CD14-positive monocyte (primary cell): ENCODE measurements around the gene MAPK7. TPM values are rescaled to one million over a fixed set of nuclear protein-coding genes. Genes with fewer than 3 reads are reported as not detected.
A peak's percentile ranks its signal among the peaks of the same experiment; 100 is the strongest.

Experiments used
- DNase-seq, 3 donors: peaks; one replicate each; pipeline ENCODE4 v3.0.0-alpha.2; 2011 to 2022
- H2AFZ ChIP-seq: 2 replicates; pipeline ENCODE4 v1.6.0; 2012; ENCODE audit warnings: mild to moderate bottlenecking, low read depth, low read length, inconsistent platforms; ENCODE audit not compliant: insufficient read depth, poor library complexity, severe bottlenecking
- H3K27ac ChIP-seq, 2 donors: 1 replicate in 1 of 2; 2 replicates in 1 of 2; pipeline ENCODE4 v1.5.1; 2012 to 2013; ENCODE audit warnings: low read length in 2 of 2, control low read depth in 1 of 2, inconsistent platforms in 1 of 2, low read depth in 1 of 2, mild to moderate bottlenecking in 1 of 2
- H3K27me3 ChIP-seq, 2 donors: one replicate each; pipeline versions ENCODE4 v1.6.0 to v1.6.1; 2011 to 2013; ENCODE audit warnings: low read length in 2 of 2; ENCODE audit not compliant: control insufficient read depth in 2 of 2, insufficient read depth in 2 of 2
- H3K36me3 ChIP-seq, 2 donors: replicated peaks in 1 of 2; 1 replicate in 1 of 2; 2 replicates in 1 of 2; pipeline versions ENCODE4 v1.5.1 to v1.6.1; 2012 to 2013; ENCODE audit warnings: low read length in 2 of 2, control low read depth in 1 of 2, inconsistent platforms in 1 of 2, mild to moderate bottlenecking in 1 of 2; ENCODE audit not compliant: insufficient read depth in 2 of 2, control insufficient read depth in 1 of 2
- H3K4me1 ChIP-seq, 2 donors: 1 replicate in 1 of 2; 2 replicates in 1 of 2; pipeline versions ENCODE4 v1.5.1 to v1.6.1; 2012 to 2013; ENCODE audit warnings: low read length in 2 of 2, control low read depth in 1 of 2, inconsistent platforms in 1 of 2, mild to moderate bottlenecking in 1 of 2, moderate library complexity in 1 of 2; ENCODE audit not compliant: insufficient read depth in 2 of 2, control insufficient read depth in 1 of 2
- H3K4me2 ChIP-seq: replicated peaks from 2 replicates; pipeline ENCODE3; 2012; ENCODE audit warnings: low read length, moderate library complexity, mild to moderate bottlenecking; ENCODE audit not compliant: poor library complexity, severe bottlenecking; ENCODE audit errors: extremely low read depth
- H3K4me3 ChIP-seq, 3 experiments: fragments of 200-600 bp in 1 of 3; sonication (generic) in 1 of 3; replicated peaks in 1 of 3; 1 replicate in 2 of 3; 2 replicates in 1 of 3; pipeline ENCODE4 v1.5.1; 2011 to 2013; ENCODE audit warnings: low read length in 3 of 3, mild to moderate bottlenecking in 3 of 3, control low read depth in 2 of 3, low read depth in 2 of 3, inconsistent platforms in 1 of 3, moderate library complexity in 1 of 3
- H3K79me2 ChIP-seq: 2 replicates; pipeline ENCODE4 v1.6.0; 2012; ENCODE audit warnings: mild to moderate bottlenecking, control low read depth, inconsistent platforms, low read length, moderate library complexity; ENCODE audit not compliant: insufficient read depth
- H3K9ac ChIP-seq: 2 replicates; pipeline ENCODE4 v1.6.0; 2017; ENCODE audit warnings: low read length, mild to moderate bottlenecking; ENCODE audit not compliant: insufficient read depth, poor library complexity, severe bottlenecking
- H3K9me3 ChIP-seq, 2 donors: replicated peaks in 1 of 2; 1 replicate in 1 of 2; 2 replicates in 1 of 2; pipeline versions ENCODE4 v1.5.1 to v1.6.1; 2012 to 2013; ENCODE audit warnings: low read length in 2 of 2, control low read depth in 1 of 2; ENCODE audit not compliant: control insufficient read depth in 1 of 2, insufficient read depth in 1 of 2
- H4K20me1 ChIP-seq: 2 replicates; pipeline ENCODE4 v1.6.0; 2012; ENCODE audit warnings: mild to moderate bottlenecking, low read length, control low read depth, moderate library complexity; ENCODE audit not compliant: insufficient read depth
- H3K27ac Mint-ChIP-seq, 7 donors: one replicate each; pipeline ENCODE4 v1.8.0; 2020; ENCODE audit warnings: mild to moderate bottlenecking in 7 of 7, mixed read lengths in 7 of 7, moderate library complexity in 6 of 7, inconsistent platforms in 2 of 7
- H3K27me3 Mint-ChIP-seq, 3 donors: one replicate each; pipeline ENCODE4 v1.8.0; 2021 to 2022; ENCODE audit warnings: low read depth in 3 of 3, mild to moderate bottlenecking in 3 of 3, mixed read lengths in 3 of 3, moderate library complexity in 3 of 3, inconsistent platforms in 1 of 3
- H3K36me3 Mint-ChIP-seq, 2 donors: one replicate each; pipeline ENCODE4 v1.8.0; 2020; ENCODE audit warnings: mixed read lengths in 2 of 2, inconsistent platforms in 1 of 2, mild to moderate bottlenecking in 1 of 2
- H3K4me1 Mint-ChIP-seq: one replicate; pipeline ENCODE4 v1.8.0; 2020; ENCODE audit warnings: mild to moderate bottlenecking, mixed read lengths
- H3K4me3 Mint-ChIP-seq, 2 donors: one replicate each; pipeline ENCODE4 v1.8.0; 2020; ENCODE audit warnings: mild to moderate bottlenecking in 2 of 2, mixed read lengths in 2 of 2, moderate library complexity in 1 of 2
- H3K9me3 Mint-ChIP-seq, 7 donors: one replicate each; pipeline ENCODE4 v1.8.0; 2020 to 2022; ENCODE audit warnings: mixed read lengths in 7 of 7, mild to moderate bottlenecking in 6 of 7, moderate library complexity in 6 of 7, inconsistent platforms in 2 of 7
- CTCF ChIP-seq: fragments of 200-600 bp; IDR thresholded peaks from one replicate; pipeline ENCODE4 v1.8.0; 2022; ENCODE audit warnings: antibody characterized with exemption, mild to moderate bottlenecking
- WGBS: methylation state at CpG from one replicate; pipeline ENCODE4 v1.1.5; 2013; ENCODE audit warnings: missing lambda C conversion rate; ENCODE audit not compliant: insufficient coverage; 5-methylcytosine and 5-hydroxymethylcytosine counted together
- intact Hi-C, 2 donors: fragments of 100-400 bp; cut with micrococcal nuclease; formaldehyde crosslinking; loops; one replicate each; pipeline versions ENCODE4 v1.15.0 to v1.15.1; 2023
- polyA plus RNA-seq, 3 donors: library from polyadenylated mRNA; depleted of rRNA in 1 of 3; unstranded in 2 of 3; stranded (reverse) in 1 of 3; fragments of 300-500 nt in 2 of 3; fragments of >200 nt in 1 of 3; fragmentation: Illumina TruSeq in 2 of 3; gene quantifications; 1 replicate in 2 of 3; 2 replicates in 1 of 3; pipeline ENCODE4 v1.2.3, GENCODE V29; 2012 to 2021

The MAPK7 gene
- polyA plus RNA-seq, 3 donors: 9.3 to 130 (median 10.0) TPM

- peaks cover 38% of the 10 kb centered on the region for H3K79me2 ChIP-seq
- no peak overlapping the region for H3K4me2 ChIP-seq
- Mint-ChIP-seq H3K27me3 (peaks cover 2 to 5% (median 2%) of the 10 kb centered on the region in 3 donors), H3K27ac (peak overlapping the region in 2 of 7 donors; percentile 12 to 25), H3K4me3 (no peak overlapping the region), H3K9me3 (peaks cover 0 to 2% (median 0%) of the 10 kb centered on the region in 7 donors), H3K36me3 (peaks cover 57 to 64% of the 10 kb centered on the region in 2 donors), H3K4me1 (peaks cover 52% of the 10 kb centered on the region)
- no peak overlapping the region for H3K9ac ChIP-seq
- no peak overlapping the region for H3K4me3 ChIP-seq
- WGBS: 100% methylated on average over 11 of the region's 13 CpGs
- no peaks in the 10 kb centered on the region for H4K20me1 ChIP-seq
- no peaks in the 10 kb centered on the region for H3K27me3 ChIP-seq
- no peak for DNase-seq
- TF ChIP-seq CTCF: no peak
- H3K36me3 ChIP-seq: peaks cover 49 to 55% of the 10 kb centered on the region in 2 donors
- no peaks in the 10 kb centered on the region for H3K9me3 ChIP-seq
- H3K27ac ChIP-seq: no peak overlapping the region
- intact Hi-C loops: loop anchor here in 1 of 2 donors (5.0 kb wide), 1 partner anchor 35 kb away; no protein-coding TSS in a partner anchor
- no peak overlapping the region for H2AFZ ChIP-seq
- H3K4me1 ChIP-seq: peaks cover 55 to 59% of the 10 kb centered on the region in 2 donors
Observed at GRCh38 chr17:19382531-19383444, 4.5 kb downstream of the MAPK7 start.

DNA sequence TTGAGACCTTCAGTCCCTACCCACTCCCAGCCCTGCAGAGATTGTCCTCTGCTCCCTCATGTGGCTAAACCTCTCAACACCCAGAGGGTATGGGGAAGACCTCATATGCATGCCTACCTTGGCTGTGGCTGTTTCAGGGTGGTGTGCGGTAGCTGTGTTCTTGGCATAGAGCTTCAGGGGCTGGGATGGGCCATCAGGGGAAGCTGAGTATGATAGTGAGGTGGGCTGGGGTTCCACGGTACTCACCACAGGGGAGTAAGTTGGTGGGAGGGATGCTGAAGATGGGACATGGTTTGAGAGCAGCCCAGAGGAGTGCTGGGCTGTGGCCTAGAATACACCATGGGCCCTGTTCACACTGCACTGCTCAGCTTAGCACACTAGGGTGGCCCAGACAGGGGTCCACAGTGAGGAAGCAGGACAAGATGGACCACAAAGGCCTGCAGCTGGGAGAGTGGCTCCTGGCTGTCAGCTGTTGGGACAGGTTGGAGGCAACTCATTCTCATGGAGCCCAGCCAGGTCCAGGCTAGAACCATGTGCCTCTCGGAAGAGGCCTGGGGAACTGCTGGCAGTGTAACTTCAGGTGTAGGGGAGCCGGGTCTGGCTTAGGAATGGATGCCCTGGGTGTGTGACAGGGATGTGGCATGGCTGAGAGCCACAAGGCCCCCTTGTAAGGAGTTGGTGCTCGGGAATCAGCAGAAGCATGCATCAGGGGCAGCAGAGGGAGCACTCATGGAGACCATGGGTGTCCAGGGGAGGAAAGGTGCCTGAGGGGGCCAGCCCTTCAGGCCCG, 5.6 kb downstream of the MAPK7 start:
- Histone ChIP-seq H3K9me3 (no peaks in the 10 kb centered on the region), H3K36me3 (peaks cover 49 to 55% of the 10 kb centered on the region in 2 donors), H3K4me3 (no peak overlapping the region), H4K20me1 (no peaks in the 10 kb centered on the region), H2AFZ (no peak overlapping the region), H3K4me2 (no peak overlapping the region), H3K79me2 (peaks cover 31% of the 10 kb centered on the region), H3K27me3 (no peaks in the 10 kb centered on the region), H3K9ac (no peak overlapping the region), H3K27ac (peak overlapping the region; percentile 67 to 85), H3K4me1 (peaks cover 63 to 65% of the 10 kb centered on the region in 2 donors)
- peaks cover 63% of the 10 kb centered on the region for H3K4me1 Mint-ChIP-seq
- no peak for TF ChIP-seq CTCF
- H3K27me3 Mint-ChIP-seq: peaks cover under 1 to 4% (median 2%) of the 10 kb centered on the region in 3 donors
- DNase-seq: no peak
- intact Hi-C loops: loop anchor here in 1 of 2 donors (5.0 kb wide), 1 partner anchor 33 kb away; no protein-coding TSS in a partner anchor
- peaks cover 0 to 2% (median 0%) of the 10 kb centered on the region in 7 donors for H3K9me3 Mint-ChIP-seq
- peak overlapping the region; percentile 91 to 98 (median 97) for H3K27ac Mint-ChIP-seq
- WGBS: 96% methylated on average over 6 of the region's 6 CpGs
- peaks cover 60 to 67% of the 10 kb centered on the region in 2 donors for H3K36me3 Mint-ChIP-seq
- no peak overlapping the region for H3K4me3 Mint-ChIP-seq
